HG02970 (cell line): ENCODE data around the gene PRDX2.

ENCODE experiments used
- ATAC-seq: cut with Tn5 transposase; IDR thresholded peaks from one replicate; pipeline ENCODE4 v1.9.1; 2021; ENCODE audit warnings: mild to moderate bottlenecking, moderate library complexity, moderate number of reproducible peaks; ENCODE audit not compliant: unreplicated experiment, low FRiP score

Gene PRDX2

DNA sequence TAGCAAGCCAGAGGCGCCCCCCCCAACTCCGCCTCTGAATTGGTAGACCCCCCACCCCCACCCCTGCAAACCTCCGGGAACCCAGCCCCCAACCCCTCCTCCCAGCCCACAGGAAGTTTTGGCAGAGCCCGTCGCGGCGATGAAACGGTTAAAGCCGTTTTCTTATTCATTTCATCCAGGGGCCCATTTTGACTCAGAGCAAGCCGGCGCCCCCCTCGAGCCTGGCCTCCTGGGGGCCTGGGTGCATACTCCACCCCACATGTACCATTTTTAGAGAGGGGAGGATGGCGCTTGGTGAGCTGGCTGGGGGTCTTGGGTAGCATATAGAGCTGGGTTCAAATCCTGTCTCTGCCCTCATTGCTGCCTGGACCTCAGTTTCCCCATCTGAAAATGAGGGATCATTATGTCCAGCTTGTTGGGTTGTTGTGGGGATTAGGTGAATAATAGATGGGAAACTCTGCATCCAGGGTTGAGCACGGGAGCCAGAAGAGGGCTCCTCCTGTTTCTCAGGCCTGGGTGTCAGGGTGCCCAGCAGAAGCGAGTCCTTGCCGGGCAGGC, 18.2 kb downstream of the PRDX2 start:
- no peak for ATAC-seq

DNA sequence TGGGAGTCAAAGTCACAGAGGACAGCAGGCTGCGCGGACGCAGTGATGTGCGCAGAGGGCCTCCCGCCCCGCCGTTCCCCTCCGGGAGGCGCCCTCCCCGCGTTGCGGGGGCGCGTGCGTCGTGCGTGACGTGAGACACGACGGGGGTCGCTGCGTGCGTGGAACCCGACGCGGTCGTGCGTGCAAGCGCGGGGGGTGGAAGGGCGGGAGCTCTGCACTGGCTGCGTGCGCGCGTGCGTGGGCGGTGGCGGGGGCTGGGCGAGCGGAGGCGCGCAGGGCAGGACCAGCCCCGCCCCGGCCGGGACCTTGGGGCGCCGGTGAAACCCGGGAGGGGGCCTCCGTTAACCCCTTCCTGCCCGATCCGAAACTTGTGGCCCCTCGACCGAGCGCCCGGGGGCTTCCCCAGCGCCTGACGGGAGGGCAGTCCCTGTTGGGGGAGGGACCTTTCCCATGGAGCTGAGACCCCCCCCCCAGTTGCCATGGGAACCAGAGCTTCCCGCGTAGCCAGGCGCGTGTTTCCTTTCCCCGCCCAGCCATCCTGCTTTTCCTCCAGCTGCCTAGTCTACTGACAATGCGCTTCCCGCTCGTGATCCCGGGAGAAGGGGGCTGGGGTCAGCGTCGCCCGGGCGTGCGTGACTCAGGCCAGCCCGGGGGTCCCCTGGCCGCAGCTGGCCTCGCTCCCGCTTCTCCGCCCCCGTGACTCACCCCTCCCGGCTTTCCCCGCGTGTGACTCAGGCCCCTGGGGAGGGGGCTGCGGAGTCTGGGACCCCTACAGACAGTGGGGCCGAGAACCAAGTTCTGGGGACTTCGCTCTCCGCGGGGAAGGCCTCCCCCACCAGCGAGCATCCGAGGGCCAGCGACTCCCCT, 18.9 kb downstream of the PRDX2 start:
- peak; percentile 38 for ATAC-seq

DNA sequence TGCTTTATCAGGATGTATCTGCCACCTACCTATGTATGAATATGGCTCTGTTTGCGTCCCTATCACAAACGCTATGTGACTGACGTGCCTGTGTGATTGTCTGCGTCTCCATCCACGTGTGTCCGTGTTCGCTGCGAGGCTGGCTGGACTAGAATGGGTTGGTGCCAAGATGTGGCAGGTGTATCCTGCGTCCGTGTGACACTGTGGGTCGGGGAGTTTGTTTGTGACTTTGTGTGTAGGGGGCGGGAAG, 19.5 kb downstream of the PRDX2 start:
- ATAC-seq, result no peak

DNA sequence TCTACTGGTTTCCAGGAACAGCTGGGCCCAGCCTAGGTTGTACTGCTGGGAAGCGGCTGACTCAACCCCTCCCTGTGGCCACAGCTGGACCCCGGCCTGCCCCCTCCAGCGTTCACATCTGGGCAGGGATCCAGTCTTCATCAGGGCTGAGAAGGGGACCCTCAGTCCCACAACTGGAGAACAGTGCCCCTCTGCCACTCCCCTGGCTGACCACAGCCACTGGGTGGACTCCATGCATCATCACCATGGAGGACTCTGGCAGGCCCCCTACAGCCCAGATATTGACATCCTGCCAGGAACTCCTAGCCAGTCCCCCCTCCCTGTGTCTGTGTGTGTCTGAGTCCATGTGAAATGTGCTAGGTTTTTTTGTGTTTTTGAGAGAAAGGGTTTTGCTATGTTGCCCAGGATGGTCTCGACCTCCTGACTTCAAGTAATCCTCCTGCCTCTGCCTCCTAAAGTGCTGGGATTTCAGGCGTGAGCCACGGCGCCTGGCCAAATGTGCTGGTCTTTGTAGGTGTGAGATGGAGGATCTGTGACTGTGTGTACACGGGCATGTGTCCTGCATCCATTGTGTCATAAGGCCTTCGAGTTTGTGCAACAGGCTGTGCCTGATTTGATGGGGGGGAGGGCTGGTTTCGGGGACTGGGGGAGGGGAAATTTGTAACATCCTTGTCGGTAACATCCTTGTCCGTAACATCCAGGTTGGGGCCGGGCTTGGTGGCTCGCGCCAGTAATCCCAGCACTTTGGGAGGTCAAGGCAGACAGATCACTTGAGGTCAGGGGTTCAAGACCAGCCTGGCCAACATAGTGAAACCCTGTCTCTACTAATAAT, 22.2 kb downstream of the PRDX2 start:
- ATAC-seq, result no peak

DNA sequence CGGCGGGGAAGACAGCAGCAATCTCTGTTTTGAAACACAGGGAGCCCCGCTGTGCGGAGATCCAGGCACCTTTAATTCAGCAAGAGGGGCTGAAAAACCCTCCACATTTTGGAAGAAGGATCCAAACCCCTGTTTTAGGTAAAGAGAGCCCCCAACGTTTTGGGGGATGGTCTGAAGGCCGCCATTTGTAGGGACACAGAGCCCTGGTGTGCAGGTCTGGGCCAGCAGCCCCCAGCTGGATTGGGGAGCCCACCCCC, 22.8 kb downstream of the PRDX2 start:
- no peak for ATAC-seq

DNA sequence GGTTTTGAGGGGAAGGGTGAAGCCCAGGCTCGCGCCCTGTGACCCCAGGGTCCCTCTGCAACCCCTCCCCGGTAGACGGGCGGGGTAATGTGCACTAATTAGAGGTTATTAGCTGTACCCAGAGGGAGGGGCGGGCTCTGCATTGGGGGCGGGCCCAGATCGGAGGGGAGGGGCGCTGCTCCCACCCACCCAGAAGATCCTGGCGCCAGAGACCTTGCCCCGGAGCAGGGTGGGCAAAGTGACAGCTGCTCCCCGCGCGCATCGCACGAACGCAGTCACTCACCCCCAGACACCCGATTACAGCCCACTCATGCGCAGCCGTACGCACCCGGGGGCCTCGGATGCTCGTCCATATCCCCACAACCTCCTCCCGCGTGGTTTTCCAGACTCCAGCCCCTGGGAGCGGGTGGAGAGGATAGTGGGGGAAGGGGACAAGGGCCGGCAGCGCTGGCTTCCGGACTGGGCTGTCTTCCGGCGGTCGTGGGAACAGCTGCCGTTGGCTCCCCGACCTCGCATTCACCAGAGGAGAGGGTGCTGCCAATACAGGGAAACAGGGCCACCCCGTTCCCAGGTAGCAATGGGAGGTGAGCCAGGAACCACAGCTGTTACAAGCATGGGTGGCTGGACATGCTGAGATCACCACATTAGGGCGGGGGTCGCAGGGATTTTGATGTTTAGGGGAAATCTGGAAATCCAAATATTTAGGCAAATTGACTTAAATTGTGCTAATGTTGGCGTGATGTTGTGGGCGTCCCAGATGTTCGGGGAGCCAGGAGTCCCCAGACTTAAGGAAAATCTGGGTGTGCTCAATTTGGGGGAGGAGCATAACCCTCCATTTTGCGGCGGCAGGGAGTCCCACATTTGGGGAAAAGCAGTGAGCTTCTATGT, 23.3 kb downstream of the PRDX2 start:
- no peak for ATAC-seq

DNA sequence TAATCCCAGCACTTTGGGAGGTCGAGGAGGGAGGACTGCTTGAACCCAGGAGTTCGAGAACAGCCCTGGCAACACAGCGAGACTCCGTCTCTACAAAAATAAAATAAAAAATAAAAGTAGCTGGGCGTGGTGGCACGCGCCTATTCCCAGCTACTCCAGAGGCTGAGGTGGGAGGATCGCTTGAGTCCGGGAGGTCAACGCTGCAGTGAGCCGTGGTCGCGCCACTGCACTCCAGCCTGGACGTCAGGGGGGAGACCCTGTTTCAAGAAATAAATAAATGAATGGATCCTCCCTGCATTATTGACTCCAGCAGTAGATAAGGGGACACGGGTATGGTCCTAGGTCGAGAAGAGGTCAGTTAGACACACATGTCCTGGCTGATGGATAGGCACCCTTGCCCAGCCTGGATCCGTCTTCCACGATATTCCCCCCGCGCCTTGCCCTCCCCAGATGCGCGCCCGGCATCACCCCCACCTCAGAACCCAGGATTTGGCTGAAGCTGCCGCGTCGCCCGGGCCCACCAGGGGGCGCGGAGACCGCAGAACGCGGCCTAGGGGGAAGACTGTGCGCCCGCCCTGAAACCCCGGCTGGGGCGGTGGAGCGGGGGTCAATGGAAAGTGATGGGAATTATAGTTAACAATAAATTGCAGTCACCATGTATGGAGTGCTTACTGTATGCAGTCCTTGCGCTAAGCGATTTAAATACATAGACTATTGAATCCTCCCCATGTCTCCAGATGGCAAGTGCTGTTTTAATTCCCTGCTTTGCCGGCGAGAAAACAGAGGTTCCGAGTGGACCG, 24.2 kb downstream of the PRDX2 start:
- ATAC-seq, result no peak

DNA sequence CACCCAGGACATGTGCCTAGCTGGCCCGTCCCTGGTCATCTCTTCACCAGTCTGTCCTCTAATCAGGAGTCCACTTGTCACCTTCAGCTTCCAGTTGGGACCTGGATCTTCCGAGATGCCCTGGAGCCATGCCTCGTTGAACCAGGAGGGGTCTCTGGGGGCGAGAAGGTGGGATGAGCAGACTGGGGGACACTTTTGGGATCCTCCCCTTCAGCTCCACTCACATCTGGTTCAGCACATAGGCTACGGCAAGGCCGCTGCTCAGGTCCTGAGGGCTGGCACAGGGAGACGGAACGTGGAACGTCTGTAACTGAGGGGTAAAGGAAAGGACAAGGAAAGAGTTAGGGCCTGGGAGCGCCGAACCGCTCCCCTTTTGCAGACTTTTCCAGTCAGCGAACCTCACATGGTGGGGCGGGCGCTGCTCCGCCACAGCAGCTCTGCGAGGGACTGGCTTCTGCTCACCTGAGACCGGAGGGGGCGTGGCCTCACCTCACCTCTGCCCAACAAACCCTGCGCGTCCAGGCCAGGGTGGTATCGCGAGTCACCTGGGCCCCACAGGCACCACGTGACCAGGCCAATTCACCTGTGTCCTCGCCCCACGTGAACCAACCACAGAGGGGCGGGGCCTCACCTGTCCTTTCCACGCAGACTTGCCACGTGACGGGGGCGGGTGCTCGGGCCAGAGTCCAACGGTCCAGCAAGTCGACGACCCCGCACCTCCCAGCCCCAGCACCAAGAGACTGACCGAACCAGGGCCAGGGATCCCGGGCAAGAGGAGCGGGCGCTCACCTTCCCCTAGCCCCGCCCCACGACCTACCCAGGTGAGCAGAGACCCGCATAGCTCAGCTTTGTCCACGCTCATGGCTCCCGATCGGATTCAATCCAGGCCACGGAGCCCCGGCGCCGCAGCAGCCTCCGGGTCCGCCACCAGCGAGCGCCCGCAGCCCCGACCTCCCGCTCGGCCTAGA, 26.7 kb downstream of the PRDX2 start, which contains the start of gene HOOK2:
Gene HOOK2 (minus strand): TSS at position 965 of the 968 bp plus-strand sequence. CDS start 103 bp downstream, at position 862.
- no peak for ATAC-seq

DNA sequence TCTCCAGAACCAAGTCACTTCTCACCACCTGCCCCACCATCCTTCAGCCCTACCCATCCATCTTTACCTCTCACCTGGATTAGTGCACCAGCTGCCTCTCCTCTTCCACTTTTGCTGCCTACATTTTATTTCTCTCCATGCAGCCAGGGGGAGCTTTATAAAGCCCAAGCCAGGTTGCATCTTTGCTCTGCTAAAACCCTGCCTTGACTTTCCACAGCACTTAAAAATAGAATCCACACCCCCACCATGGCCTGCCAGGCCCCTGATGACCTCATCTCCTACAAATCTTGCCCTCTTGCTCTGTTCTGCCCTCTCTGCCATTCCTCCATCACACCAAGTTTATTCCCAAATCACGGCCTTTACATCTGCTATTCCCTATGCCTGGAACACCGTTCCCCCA, 28.0 kb downstream of the PRDX2 start:
- no peak for ATAC-seq

DNA sequence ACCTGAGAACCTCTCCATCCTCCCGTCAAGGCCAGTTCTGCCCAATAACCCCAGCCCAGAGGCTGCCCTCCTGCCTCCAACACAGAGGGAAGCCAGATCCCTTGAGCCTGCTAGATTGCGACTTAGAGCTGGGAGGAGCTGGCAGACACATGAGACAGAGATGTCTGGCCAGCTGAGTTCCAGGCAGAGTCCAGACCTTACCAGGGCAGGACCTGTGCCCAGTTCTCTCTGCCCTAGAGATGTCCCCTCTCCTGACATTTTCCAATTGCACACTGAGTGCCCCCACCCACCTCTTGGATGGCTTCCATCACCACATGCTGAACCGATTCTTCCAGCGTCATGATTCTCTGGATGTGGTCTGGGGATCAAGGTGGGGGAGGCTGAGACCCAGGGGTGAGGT, 29.3 kb downstream of the PRDX2 start:
- ATAC-seq, result no peak

DNA sequence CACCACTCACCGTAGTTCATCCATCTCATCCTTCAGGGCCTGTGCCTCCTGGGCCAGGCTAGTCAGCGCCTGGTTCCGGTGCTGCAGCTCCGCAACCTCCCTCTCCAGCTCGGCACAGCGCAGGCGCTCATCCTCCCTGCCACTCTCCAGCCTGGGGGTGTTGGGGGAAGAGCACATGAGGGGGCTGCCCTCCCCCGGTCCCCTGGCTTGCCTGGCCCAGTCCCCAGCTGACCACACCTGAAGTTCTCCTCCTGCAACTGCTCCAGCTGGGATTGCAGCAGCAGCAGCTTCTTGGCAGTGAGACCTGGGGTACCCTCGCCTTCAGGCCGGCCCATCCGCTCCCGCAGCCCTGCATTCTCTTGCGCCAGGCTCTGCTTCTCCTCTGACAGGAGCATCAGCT, 30.7 kb downstream of the PRDX2 start:
- no peak for ATAC-seq

DNA sequence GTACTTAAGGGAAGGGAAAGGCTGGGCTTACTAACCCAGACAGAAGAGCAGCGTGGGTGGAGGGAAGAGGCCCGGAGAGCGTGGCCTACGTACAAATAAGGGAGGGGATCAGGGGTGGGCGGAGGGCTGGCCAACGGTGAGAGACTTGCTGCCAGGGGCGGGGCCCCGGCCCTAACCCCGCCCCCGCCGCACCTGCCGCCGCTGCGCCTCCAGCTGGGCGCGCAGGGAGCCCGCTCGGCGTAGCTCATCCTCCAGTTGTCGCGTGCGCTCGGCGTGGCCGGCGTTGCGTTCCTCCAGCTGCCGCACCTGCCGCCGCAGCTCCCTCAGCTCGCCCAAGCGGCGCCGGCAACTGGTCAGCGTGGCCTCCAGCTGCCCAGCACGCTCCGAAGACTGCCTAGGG, 31.9 kb downstream of the PRDX2 start:
- no peak for ATAC-seq

DNA sequence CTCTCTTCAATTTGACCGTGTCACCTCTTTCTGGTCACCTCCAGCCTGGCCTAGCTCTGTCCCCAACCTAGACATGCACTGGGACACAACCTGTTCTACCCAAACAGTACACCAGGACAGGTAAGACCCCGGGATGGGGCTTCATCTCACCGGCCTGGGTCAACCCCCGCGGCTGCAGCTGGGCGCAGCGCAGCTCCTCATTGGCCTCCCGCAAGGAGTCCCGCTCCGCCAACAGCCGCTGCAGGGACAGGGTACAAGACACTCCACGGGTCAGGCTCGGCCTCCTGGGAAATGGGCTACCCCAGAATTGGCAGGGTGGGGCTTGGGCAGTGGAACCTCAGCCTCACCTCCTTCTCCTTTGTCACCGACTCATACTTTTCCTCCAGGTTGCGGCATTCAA, 33.9 kb downstream of the PRDX2 start:
- no peak for ATAC-seq

DNA sequence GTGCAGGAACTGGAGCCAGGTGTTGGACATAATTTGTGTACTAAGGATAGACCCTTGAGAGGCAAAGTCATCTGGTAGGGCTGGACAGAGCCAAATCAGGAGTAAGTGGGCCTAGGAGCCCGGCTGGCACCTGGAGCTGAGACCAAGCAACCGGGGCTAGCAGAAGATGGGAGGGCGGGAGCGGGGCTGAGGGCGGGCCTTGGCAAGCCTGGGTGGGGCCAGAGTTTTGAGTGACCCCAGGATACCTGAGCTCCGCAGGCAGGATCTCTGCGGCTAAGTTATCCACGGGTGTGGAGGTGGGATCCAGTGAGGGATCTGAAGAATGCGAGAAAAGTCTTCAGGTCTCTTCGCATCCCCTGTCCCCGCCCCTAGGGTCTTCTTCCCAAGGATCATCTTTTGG, 34.5 kb downstream of the PRDX2 start:
- no peak for ATAC-seq

DNA sequence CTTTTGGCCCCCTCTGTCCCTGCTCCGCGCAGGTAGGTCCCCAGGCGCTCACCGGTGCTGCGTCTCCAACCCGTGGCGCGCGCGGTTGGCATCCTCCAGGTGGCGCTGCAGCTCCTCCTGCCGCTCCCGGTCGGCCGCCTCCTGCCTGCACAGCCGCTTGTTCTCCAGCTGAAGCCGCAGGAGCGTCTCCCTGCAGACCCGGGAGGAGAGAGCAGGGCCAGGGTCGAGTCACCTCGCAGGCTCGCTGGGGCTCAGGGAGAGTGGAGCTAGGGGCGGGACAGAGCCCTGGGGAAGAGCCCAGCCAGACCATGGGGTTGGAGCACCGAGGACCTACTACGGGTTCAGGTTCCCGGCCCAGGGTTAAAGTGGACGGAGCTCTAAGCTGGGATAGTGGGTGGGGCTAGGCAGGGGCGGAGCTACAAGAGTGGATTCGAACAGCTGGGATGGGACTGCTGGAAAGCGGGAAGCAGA, 35.5 kb downstream of the PRDX2 start:
- ATAC-seq, result no peak

DNA sequence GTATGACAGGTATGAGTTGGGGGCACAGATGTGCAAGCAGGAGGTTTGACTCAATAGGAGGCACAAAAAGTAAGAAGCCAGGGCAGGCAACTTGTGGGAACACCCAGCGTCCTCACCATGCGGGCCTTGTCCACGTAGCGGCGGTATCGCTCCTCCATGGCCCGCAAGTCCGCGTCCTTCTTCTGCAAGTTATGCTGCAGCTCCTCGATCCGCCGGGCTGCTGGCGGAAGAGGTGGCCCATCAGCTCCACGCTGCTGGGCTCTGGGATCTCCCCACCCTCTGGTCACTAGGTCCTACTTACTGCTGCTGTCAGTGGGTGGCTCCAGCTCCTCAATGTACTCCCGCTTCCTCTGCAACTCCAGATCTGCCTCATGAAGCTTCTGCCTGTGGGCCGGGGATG, 36.9 kb downstream of the PRDX2 start:
- ATAC-seq, result no peak

DNA sequence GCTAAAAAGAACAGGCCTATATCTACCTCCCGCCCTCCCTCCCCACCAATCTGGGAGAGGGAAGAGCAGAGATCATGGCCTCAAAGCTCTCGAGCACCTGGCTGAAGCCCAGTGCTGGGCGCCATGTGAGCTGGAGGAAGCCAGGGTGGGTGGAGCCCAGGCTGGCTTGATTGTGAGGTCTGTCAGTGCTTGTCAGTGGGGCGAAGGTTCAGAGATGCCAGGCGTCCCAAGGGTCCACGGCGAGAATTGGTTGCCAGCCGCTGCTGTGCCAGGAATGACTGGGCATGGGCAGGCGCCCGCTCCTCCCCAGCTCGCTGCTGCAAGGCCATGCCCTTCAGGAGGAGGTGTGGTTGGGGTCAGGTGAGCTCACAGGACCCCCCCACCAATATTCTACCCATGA, 38.5 kb downstream of the PRDX2 start:
- ATAC-seq, result no peak

DNA sequence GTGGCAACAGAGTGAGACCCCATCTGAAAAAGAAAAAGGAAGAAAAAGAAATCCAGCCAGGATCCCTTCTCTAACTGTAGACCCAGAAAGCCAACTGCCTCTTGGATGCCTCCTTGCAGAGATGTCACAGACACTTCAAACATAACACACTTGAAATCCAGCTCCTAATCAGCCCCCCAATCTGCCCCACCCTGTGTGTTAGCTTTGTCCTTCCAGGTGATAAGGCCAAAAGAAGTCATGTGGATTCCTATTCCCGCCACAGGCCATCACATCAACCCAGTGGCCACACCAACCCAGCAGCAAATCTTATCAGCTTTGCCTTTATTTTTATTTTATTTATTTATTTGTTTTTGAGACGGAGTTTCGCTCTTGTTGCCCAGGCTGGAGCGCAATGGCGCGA, 41.9 kb downstream of the PRDX2 start:
- no peak for ATAC-seq
